IPS-20b (cell line): ENCODE data around the gene IGDCC3.

Source experiments
- H3K27ac ChIP-seq: one replicate; pipeline ENCODE4 v1.5.1; 2013; ENCODE audit warnings: low read length
- H3K27me3 ChIP-seq: 2 replicates; pipeline ENCODE4 v1.6.1; 2013; ENCODE audit warnings: mild to moderate bottlenecking, low read length, inconsistent platforms; ENCODE audit not compliant: insufficient read depth
- H3K36me3 ChIP-seq: 2 replicates; pipeline ENCODE4 v1.6.1; 2013; ENCODE audit warnings: low read depth, mild to moderate bottlenecking, inconsistent platforms, low read length, moderate library complexity; ENCODE audit not compliant: insufficient read depth
- H3K4me1 ChIP-seq: 2 replicates; pipeline ENCODE4 v1.6.1; 2013; ENCODE audit warnings: mild to moderate bottlenecking, control low read depth, inconsistent platforms, low read length, moderate library complexity; ENCODE audit not compliant: insufficient read depth
- H3K4me3 ChIP-seq: 2 replicates; pipeline ENCODE4 v1.5.1; 2013; ENCODE audit warnings: mild to moderate bottlenecking, low read length, inconsistent platforms
- H3K9ac ChIP-seq: 2 replicates; pipeline ENCODE4 v1.6.1; 2013; ENCODE audit warnings: low read depth, mild to moderate bottlenecking, inconsistent platforms, low read length, moderate library complexity
- H3K9me3 ChIP-seq: 2 replicates; pipeline ENCODE4 v1.6.1; 2013; ENCODE audit warnings: mild to moderate bottlenecking, low read depth, low read length, inconsistent platforms; ENCODE audit not compliant: insufficient read depth

Gene IGDCC3

DNA sequence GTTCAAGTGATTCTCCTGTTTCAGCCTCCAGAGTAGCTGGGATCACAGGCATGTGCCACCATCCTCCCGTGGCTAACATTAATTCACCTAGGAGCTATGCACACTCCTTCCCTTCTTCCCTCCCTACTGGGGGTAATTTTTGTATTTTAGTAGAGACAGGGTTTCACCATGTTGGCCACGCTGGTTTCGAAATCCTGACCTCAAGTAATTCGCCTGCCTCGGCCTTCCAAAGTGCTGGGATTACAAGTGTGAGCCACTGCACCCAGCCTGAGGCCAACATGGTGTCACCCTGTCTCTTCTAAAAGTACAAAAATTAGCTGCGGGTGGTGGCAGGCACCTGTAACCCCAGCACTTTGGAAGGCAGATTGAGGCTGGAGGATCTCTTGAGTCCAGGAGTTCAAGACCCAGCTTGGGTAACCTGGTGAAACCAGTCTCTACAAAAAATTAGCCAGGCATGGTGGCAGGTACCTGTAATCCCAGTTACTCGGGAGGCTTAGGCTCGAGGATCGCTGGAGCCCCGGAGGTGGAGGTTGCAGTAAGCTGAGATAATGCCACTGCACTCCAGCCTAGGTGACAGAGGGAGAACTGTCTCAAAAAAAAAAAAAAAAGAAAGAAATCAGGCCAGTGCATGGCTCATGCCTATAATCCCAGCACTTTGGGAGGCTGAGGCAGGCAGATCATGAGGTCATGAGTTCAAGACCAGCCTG lies 67.2 kb downstream of the IGDCC3 start:
- peaks cover 6% of the 10 kb centered on the region; the same call in 1 of the 2 replicates for H3K4me1 ChIP-seq
- no peaks in the 10 kb centered on the region for H3K36me3 ChIP-seq
- no peak overlapping the region for H3K4me3 ChIP-seq
- H3K27ac ChIP-seq = no peak overlapping the region
- no peak overlapping the region for H3K9ac ChIP-seq
- no peaks in the 10 kb centered on the region for H3K9me3 ChIP-seq
- H3K27me3 ChIP-seq = no peaks in the 10 kb centered on the region

DNA sequence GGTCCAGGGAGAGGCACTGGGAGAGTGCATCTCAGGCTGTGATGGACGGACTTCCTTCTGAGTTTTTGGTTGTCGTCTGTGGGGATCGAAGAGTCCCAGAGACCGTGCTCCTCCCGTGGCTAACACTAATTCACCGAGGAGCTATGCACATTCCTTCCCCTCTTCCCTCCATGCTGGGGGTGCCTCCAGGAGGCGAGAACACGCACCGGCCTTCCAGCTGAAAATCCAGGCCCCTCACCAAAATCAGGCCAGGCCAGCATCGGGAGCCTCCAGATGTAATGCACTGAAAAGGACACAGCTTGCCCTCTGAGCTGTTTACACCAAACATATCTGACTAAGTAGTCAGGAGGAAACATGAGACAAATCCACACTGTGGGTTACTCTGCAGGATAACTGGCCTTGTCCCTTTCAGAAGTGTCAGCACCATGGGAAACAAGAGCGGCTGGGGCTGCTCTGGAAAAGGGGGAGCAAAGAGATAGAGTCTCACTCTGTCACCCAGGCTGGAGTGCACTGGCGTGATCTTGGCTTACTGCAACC lies 67.9 kb downstream of the IGDCC3 start:
- no peak overlapping the region for H3K27ac ChIP-seq
- no peak overlapping the region for H3K9ac ChIP-seq
- no peaks in the 10 kb centered on the region for H3K9me3 ChIP-seq
- no peaks in the 10 kb centered on the region for H3K27me3 ChIP-seq
- no peak overlapping the region for H3K4me3 ChIP-seq
- peaks cover 6% of the 10 kb centered on the region; the same call in 1 of the 2 replicates for H3K4me1 ChIP-seq
- no peaks in the 10 kb centered on the region for H3K36me3 ChIP-seq

DNA sequence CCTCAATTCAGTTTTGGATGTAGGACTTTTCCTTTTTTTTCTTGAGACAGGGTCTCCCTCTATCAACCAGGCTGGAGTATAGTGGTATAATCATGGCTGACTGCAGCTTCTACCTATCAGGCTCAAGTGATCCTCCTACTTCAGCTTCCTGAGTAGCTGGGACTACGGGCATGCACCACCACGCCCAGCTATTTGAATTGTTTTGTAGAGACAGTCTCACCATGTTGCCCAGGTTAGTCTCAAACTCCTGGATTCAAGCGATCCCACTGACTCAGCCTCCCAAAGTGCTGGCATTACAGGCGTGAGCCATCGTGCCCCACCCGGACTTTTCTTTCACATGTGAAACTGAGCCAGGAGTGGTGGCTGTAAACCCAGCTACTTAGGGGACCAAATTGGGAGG lies 69.8 kb downstream of the IGDCC3 start:
- Histone ChIP-seq H3K9me3 (no peaks in the 10 kb centered on the region), H3K4me3 (no peak overlapping the region), H3K9ac (no peak overlapping the region), H3K4me1 (peaks cover 12% of the 10 kb centered on the region; the same call in 1 of the 2 replicates), H3K27ac (no peak overlapping the region), H3K27me3 (no peaks in the 10 kb centered on the region), H3K36me3 (no peaks in the 10 kb centered on the region)

DNA sequence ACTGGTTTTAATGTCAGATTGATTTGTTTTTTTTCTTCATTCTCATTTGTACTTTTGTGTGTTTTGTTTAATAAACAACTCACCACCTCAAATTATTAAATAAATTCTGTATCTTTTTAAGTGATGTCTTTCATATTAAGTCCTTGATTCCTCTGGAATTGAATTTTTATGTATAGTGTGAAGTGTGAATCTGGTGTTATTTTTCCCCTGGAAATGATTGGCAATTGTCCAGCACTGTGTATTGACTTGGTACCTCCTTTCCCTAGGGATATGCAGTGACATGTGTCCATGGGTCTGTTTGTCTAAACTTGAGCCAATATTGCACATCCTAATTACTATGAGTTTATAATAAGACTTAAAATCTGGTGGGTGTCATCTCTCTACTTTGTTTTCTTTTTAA lies 71.3 kb downstream of the IGDCC3 start:
- H3K9ac ChIP-seq = no peak overlapping the region

DNA sequence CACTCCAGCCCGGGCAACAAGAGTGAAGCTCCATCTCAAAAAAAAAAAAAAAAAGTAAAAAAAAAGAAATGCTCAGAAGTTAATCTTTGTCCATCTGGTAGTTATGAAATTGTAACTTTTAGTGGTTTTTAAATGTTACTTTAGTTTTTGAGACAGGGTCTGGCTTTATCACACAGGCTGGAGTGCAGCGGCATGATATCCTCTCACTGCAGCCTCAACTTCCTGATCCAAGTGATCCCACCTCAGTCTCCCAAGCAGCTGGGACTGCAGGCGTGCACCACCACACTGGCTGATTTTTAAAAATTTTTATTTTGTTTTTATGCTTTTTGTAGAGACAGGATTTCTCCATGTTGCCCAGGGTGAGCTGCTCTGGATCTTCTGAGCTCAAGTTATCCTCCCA lies 72.0 kb downstream of the IGDCC3 start:
- peaks cover 6% of the 10 kb centered on the region; the same call in 1 of the 2 replicates for H3K4me1 ChIP-seq
- no peak overlapping the region for H3K27ac ChIP-seq
- H3K4me3 ChIP-seq = no peak overlapping the region
- H3K9me3 ChIP-seq = no peaks in the 10 kb centered on the region
- no peak overlapping the region for H3K9ac ChIP-seq
- no peaks in the 10 kb centered on the region for H3K27me3 ChIP-seq
- H3K36me3 ChIP-seq = no peaks in the 10 kb centered on the region

More for the DNA sequence above, 71.3 kb downstream of the IGDCC3 start:
- H3K4me3 ChIP-seq = no peak overlapping the region
- H3K27me3 ChIP-seq = no peaks in the 10 kb centered on the region
- H3K27ac ChIP-seq = no peak overlapping the region
- H3K9me3 ChIP-seq = no peaks in the 10 kb centered on the region
- no peaks in the 10 kb centered on the region for H3K36me3 ChIP-seq
- H3K4me1 ChIP-seq = peaks cover 6% of the 10 kb centered on the region; the same call in 1 of the 2 replicates

DNA sequence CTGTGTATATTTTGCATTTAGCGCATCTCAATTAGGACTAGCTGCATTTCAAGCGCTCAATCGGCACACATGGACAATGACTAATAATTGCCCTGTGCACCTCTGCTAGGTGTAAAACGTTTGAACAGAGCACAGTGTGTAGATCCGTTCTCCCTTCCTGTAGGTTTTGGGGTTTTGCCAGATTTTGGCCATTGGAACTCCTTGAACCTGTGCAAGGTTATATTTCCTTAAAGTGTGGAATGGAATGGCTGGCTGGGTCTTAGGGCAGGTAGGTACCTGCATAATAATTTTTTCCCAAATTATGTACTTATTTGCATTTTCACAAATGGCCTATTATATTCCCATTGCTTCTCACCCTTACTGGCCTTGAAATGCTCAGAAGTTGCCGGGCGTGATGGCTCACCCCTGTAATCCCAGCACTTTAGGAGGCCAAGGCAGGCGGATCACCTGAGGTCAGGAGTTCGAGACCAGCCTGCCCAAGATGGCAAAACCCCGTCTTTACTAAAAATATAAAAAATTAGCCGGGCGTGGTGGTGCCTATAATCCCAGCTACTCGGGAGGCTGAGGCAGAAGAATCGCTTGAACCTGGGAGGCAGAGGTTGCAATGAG lies 72.5 kb downstream of the IGDCC3 start:
- H3K9ac ChIP-seq = no peak overlapping the region
- no peak overlapping the region for H3K27ac ChIP-seq
- H3K36me3 ChIP-seq = no peaks in the 10 kb centered on the region
- no peak overlapping the region for H3K4me3 ChIP-seq
- no peaks in the 10 kb centered on the region for H3K9me3 ChIP-seq
- H3K27me3 ChIP-seq = no peaks in the 10 kb centered on the region
- H3K4me1 ChIP-seq = peaks cover 6% of the 10 kb centered on the region; the same call in 1 of the 2 replicates

DNA sequence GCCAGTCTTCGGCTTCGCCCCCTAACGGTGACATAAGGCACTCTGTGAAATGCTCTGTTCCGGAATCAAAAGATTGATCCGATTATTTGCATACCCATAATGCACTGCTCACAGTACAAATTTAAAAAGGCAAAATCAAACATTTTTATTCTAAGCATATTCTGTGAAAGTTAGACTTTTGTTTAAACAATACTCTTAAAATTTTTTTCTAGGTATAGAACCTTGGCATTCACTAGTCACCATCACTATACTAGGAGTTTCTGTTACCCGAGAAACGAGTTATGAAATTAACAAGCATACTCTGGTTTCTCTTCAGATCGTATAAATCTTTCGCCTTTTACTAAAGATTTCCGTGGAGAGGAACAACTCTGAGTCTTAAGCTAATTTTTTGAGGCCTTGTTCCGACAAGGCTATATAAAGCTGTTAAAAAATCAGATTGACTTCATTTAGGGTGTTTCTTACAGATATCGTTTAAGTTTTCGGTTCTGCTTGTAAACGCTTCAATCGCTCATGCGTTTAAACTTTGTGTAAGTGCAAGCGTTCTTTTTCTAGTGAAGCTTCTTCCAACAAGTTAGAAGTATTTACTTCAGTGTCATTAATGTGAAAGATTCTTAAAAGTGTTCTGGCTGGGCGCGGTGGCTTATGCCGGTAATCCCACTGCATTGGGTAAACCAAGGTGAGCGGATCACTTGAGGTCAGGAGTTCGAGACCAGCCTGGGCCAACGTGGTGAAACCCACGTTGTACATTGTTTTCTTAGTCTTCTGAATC lies 73.2 kb downstream of the IGDCC3 start, which contains the start of gene RNU5B-1:
Gene RNU5B-1, plus strand, starts transcription at position 297 of the 769 bp plus-strand sequence.
- Histone ChIP-seq H3K36me3 (no peaks in the 10 kb centered on the region), H3K4me1 (peaks cover 6% of the 10 kb centered on the region; the same call in 1 of the 2 replicates), H3K27ac (peak within 1 kb of the TSS; percentile 84), H3K27me3 (no peaks in the 10 kb centered on the region), H3K9me3 (no peaks in the 10 kb centered on the region), H3K9ac (peak within 1 kb of the TSS; percentile 83), H3K4me3 (peak within 1 kb of the TSS; percentile 66)

DNA sequence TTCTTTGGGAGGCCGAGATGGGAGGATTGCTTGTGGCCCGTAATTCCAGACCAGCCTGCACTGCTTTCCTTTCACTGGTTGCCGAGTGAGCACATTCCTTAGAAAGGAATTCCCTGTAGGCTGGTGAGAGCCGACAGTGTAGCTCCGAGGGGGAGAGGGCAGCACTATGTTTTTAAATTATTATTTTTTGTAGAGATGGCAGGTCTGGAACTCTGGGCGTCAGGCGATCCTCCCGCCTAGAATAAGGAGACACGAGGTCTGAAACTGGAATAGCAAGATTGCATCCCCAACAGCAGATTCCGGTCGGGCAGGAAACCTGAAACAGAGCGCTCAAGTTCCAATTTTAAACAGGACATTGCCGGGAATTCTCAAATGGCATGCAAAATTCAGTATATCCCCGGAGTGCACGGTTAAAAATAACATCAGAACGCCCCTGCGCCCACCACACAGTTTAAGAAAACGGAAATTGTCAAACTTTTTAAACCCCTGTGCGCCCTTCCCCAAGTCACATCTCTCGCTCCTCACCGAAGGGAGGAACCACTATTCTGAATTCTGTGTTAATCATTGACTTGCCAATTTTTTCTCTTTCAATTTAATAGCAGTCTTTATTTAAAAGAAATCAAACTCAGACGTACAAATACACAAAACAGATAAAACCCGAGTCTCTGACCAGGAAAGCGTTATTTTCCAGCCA lies 74.0 kb downstream of the IGDCC3 start:
- H3K9me3 ChIP-seq = no peaks in the 10 kb centered on the region
- no peaks in the 10 kb centered on the region for H3K27me3 ChIP-seq
- H3K36me3 ChIP-seq = no peaks in the 10 kb centered on the region
- peaks cover 6% of the 10 kb centered on the region; the same call in 1 of the 2 replicates for H3K4me1 ChIP-seq
- peak overlapping the region; percentile 66 for H3K4me3 ChIP-seq
- peak overlapping the region; percentile 66 for H3K27ac ChIP-seq
- peak overlapping the region; percentile 83 for H3K9ac ChIP-seq

DNA sequence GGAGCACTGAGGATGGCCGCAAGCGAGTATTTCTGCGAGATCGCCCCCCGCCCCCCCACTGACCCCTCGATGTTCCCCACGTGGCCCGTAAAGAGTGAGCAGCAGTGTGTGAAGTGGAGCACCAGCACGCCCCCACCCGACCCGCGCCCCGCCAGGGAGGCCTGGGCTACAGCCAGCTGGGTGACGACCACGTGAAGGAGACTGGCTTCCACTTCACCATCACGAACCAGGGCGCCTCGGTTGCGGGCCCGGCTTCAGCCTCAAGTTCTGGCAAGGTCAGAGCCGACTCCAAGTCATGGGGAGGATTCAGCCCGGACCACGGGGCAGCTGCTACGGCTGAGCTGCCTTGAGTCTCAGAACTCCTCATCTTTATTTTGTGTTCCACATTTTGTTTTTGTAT lies 75.7 kb downstream of the IGDCC3 start:
- no peak overlapping the region for H3K4me3 ChIP-seq
- no peak overlapping the region for H3K27ac ChIP-seq
- H3K9me3 ChIP-seq = no peaks in the 10 kb centered on the region
- no peaks in the 10 kb centered on the region for H3K36me3 ChIP-seq
- H3K4me1 ChIP-seq = peaks cover 6% of the 10 kb centered on the region; the same call in 1 of the 2 replicates
- H3K9ac ChIP-seq = no peak overlapping the region
- no peaks in the 10 kb centered on the region for H3K27me3 ChIP-seq

DNA sequence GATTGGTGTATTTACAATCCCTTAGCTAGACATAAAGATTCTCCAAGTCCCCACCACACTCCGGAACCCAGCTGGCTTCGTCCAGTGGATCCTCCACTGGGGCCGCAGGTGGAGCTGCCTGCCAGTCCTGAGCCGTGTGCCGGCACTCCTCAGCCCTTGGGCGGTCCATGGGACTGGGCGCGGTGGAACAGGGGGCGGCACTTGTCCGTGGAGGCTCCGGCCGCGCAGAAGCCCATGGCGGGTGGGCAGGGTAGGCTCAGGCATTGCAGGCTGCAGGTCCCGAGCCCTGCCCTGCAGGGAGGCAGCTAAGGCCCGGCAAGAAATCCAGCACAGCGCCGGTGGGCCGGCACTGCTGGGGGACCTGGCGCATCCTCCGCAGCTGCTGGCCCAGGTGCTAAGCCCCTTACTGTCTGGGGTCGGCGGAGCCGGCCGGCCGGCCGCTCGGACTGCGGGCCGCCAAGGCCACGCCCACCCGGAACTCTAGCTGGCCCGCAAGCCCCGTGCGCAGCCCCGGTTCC lies 76.8 kb downstream of the IGDCC3 start:
- H3K36me3 ChIP-seq = no peaks in the 10 kb centered on the region
- peaks cover 6% of the 10 kb centered on the region; the same call in 1 of the 2 replicates for H3K4me1 ChIP-seq
- no peak overlapping the region for H3K27ac ChIP-seq

DNA sequence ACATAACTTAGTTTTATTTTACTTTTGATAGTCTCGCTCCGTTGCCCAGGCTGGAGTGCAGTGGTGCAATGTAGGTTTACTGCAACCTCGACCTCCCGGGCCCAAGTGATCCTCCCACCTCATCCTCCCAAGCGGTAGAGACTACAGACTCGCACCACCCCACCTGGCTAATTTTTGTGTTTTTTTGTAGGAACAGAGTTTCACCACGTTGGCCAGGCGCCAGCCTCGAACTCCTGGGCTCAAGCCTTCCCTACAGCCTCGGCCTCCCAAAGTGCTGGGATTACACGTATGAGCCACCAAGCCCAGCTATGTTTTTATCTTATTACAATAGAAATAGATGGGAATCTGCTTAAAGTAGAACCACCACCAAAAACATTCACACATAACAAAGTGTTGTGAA lies 79.1 kb downstream of the IGDCC3 start:
- Histone ChIP-seq H3K9me3 (no peaks in the 10 kb centered on the region), H3K9ac (no peak overlapping the region), H3K27me3 (no peaks in the 10 kb centered on the region), H3K27ac (no peak overlapping the region), H3K4me3 (no peak overlapping the region; the same call in 1 of the 2 replicates), H3K36me3 (no peaks in the 10 kb centered on the region), H3K4me1 (peaks cover 3% of the 10 kb centered on the region; the same call in 1 of the 2 replicates)

More for the DNA sequence above, 76.8 kb downstream of the IGDCC3 start:
- no peak overlapping the region for H3K9ac ChIP-seq
- H3K4me3 ChIP-seq = no peak overlapping the region
- no peaks in the 10 kb centered on the region for H3K27me3 ChIP-seq
- H3K9me3 ChIP-seq = no peaks in the 10 kb centered on the region
